ENCODE measurements around the gene FUS. TPM values are rescaled to one million over a fixed set of nuclear protein-coding genes. Genes with fewer than 3 reads are reported as not detected.

FUS gene
- total RNA-seq, 1 experiment from 2014 or later, result 1,264 TPM

- POLR2A ChIA-PET (ENCODE audit: low non-redundant PET), result no interaction called here
- no peak for DNase-seq (ENCODE audit: low spot score)
- BruUV-seq (replicated peaks), result no TSS peak
Observed at GRCh38 chr16:31204871-31205666, 25.1 kb downstream of the FUS start.

DNA sequence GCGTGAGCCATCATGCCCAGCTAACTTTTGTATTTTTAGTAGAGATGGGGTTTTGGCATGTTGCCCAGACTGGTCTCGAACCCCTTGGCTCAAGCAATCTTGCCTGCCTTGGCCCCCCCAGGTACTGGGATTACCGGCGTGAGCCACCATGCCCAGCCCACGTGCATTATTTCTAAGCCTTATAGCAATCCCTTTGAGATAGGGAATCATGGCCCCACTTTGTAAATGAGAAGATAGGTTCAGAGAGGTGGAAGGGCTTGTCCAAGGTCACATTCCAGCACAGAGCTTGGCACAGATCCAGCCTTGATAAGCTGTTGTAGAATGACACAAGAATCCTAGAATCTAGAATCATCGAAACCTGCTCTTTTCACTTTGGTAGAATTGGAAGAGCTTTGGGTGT, 26.8 kb downstream of the FUS start:
- BruUV-seq (replicated peaks), result no TSS peak
- H3K27me3 ChIP-seq (replicated peaks; ENCODE audit: insufficient read depth, low read depth, low read length, poor library complexity), result peaks cover 9% of the 10 kb centered on the region
- intact Hi-C loops (cut with micrococcal nuclease; ENCODE audit: unreplicated experiment), result no loop called here
- CTCF ChIA-PET, result no interaction called here
- no peaks in the 10 kb centered on the region for H3K36me3 ChIP-seq (ENCODE audit: insufficient read depth, low read length, poor library complexity, severe bottlenecking)
- no peaks in the 10 kb centered on the region for H3K9me3 ChIP-seq (ENCODE audit: low read depth, low read length, poor library complexity, severe bottlenecking)
- H3K4me1 ChIP-seq (ENCODE audit: insufficient read depth, low read length, poor library complexity, severe bottlenecking), result no peaks in the 10 kb centered on the region
- no peak overlapping the region for H3K4me3 ChIP-seq (ENCODE audit: low read depth, low read length, poor library complexity, severe bottlenecking)
- TF ChIP-seq CTCF (conservative IDR thresholded peaks at IDR 0.05; ENCODE audit: low read depth, low read length) (no peak), EZH2 (IDR thresholded peaks at IDR 0.05; ENCODE audit: borderline replicate concordance, low read depth, low read length, poor library complexity, severe bottlenecking) (no peak)
- H3K27ac ChIP-seq (ENCODE audit: low read depth, low read length, poor library complexity, severe bottlenecking), result no peak overlapping the region
- no peak for DNase-seq (ENCODE audit: low spot score)
- POLR2A ChIA-PET (ENCODE audit: low non-redundant PET), result no interaction called here

More at GRCh38 chr16:31204871-31205666, 25.1 kb downstream of the FUS start:
- CTCF ChIA-PET, result interaction anchor here (0.6 kb wide), 1 partner anchor 11 kb away, joined by 3 read pairs; no protein-coding TSS in a partner anchor
- TF ChIP-seq EZH2 (IDR thresholded peaks at IDR 0.05; ENCODE audit: borderline replicate concordance, low read depth, low read length, poor library complexity, severe bottlenecking) (no peak), CTCF (conservative IDR thresholded peaks at IDR 0.05; ENCODE audit: low read depth, low read length) (no peak)
- Histone ChIP-seq H3K27ac (ENCODE audit: low read depth, low read length, poor library complexity, severe bottlenecking) (no peak overlapping the region), H3K9me3 (ENCODE audit: low read depth, low read length, poor library complexity, severe bottlenecking) (no peaks in the 10 kb centered on the region), H3K4me3 (ENCODE audit: low read depth, low read length, poor library complexity, severe bottlenecking) (no peak overlapping the region), H3K27me3 (replicated peaks; ENCODE audit: insufficient read depth, low read depth, low read length, poor library complexity) (peaks cover 9% of the 10 kb centered on the region), H3K36me3 (ENCODE audit: insufficient read depth, low read length, poor library complexity, severe bottlenecking) (no peaks in the 10 kb centered on the region), H3K4me1 (ENCODE audit: insufficient read depth, low read length, poor library complexity, severe bottlenecking) (no peaks in the 10 kb centered on the region)
- intact Hi-C loops (cut with micrococcal nuclease; ENCODE audit: unreplicated experiment), result loop anchor here (5.0 kb wide), 2 partner anchors 237 to 662 kb away; partner anchors contain the start of gene ZNF843

DNA sequence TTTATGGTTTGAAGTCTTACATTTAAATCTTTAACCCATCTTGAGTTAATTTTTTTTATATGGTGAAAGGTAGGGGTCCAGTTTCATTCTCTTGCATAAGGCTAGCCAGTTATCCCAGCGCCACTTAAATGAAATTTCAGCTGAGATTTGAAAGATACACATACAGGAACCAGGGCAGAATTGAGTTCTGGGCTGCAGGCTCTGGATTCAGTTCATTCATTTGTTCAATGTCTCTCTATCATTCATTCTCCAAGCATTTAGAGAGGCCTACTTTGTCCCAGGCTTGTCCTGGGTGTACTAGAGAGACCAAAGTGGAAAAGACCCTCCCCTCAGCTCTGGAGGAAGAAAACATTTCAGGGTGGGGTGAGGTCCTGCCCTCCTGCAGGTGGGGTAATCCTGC, 33.4 kb downstream of the FUS start:
- no peak for DNase-seq (ENCODE audit: low spot score)
- Histone ChIP-seq H3K36me3 (ENCODE audit: insufficient read depth, low read length, poor library complexity, severe bottlenecking) (no peaks in the 10 kb centered on the region), H3K27ac (ENCODE audit: low read depth, low read length, poor library complexity, severe bottlenecking) (no peak overlapping the region), H3K4me1 (ENCODE audit: insufficient read depth, low read length, poor library complexity, severe bottlenecking) (peaks cover 15% of the 10 kb centered on the region), H3K9me3 (ENCODE audit: low read depth, low read length, poor library complexity, severe bottlenecking) (no peaks in the 10 kb centered on the region), H3K27me3 (replicated peaks; ENCODE audit: insufficient read depth, low read depth, low read length, poor library complexity) (peaks cover 48% of the 10 kb centered on the region), H3K4me3 (ENCODE audit: low read depth, low read length, poor library complexity, severe bottlenecking) (no peak overlapping the region)
- CTCF ChIA-PET, result no interaction called here
- intact Hi-C loops (cut with micrococcal nuclease; ENCODE audit: unreplicated experiment), result no loop called here
- POLR2A ChIA-PET (ENCODE audit: low non-redundant PET), result no interaction called here
- BruUV-seq (replicated peaks), result no TSS peak
- TF ChIP-seq EZH2 (IDR thresholded peaks at IDR 0.05; ENCODE audit: borderline replicate concordance, low read depth, low read length, poor library complexity, severe bottlenecking), result no peak
- TF ChIP-seq CTCF (conservative IDR thresholded peaks at IDR 0.05; ENCODE audit: low read depth, low read length), result no peak

Measured in A673 (cell line).